ENCODE measurements around the gene GALNT17.

The GALNT17 gene

GRCh38 chr7:71457021-71457420, 325.1 kb downstream of the GALNT17 start:
- TF ChIP-seq CTCF (IDR thresholded peaks at IDR 0.05) = no peak

- no peak for TF ChIP-seq CTCF (IDR thresholded peaks at IDR 0.05)
Observed at GRCh38 chr7:71457846-71458590, 326.1 kb downstream of the GALNT17 start.

GRCh38 chr7:71459132-71459531, 327.2 kb downstream of the GALNT17 start:
- TF ChIP-seq CTCF (IDR thresholded peaks at IDR 0.05) = no peak

GRCh38 chr7:71461572-71461971, 329.6 kb downstream of the GALNT17 start:
- no peak for TF ChIP-seq CTCF (IDR thresholded peaks at IDR 0.05)

DNA sequence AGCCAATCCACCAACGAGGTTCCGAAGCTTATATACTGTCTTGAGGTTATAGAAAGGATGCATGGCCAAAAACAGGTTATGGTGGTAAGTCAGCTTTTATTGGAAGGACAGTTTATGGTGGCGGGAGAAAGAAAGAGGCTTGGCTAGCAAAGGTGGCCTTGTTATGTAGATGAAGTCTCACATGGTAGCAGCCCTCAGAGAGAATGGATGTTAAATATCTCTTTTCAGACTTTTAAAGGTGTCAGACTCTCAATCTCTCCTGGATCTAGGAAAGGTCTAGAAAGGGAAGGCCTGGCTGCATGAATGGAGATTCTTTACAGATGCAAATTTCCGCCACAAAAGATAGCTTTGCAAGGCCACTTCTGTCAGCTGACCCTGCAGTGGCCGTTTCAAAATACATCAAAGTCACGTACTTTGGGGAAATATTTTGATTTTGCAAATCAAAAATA, 333.8 kb downstream of the GALNT17 start:
- no peak for TF ChIP-seq CTCF (IDR thresholded peaks at IDR 0.05)

DNA sequence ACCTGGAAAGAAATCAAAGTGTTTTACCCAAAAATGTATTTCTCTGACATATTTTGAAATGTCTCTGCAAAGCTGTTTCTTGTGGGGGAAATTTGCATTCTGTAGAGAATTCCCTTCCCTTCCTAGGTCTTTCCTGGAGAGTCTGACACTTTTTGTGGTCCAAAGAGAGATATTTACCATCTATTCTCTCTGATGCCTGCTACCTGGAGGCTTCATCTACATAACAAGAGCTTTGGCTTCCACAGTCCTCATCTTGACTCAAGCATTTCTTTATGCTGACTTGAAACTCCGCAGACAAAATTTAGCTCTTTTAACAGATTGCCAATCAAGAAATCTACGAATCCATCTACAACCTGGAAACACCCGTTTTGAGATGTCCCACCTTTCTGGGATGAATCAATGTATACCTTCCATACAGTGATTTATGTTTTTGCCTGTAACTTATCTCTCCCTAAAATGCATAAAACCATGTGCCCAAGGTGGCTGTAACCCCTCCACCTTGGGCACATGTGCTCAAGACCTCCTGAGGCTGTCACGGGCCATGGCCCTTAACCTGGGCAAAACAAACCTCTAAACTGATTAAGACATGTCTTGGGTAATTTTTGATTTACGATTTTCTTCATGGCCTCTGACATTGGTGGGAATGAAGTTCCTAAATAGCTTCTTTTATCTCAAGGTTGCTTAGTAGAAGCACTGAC, 334.7 kb downstream of the GALNT17 start:
- no peak for TF ChIP-seq CTCF (IDR thresholded peaks at IDR 0.05)

DNA sequence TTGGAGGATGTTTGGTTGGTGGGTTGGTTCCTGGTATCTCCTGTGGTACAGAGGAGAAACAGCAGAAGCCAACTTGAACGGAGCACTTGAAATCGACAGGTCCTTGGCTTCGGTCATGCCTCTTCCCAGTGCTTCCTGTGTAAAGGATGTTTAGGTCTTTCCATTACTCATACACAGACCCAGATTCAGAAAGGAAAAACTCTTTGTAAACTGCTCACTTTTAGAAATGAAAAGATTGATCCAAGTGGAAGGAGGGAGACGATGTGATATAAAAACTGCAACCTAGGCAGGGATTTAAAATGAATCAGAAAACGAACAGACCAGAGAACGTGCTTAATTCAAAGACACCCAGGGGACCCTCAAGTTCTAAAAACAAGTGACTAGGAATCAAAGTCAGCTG, 338.4 kb downstream of the GALNT17 start:
- TF ChIP-seq CTCF (IDR thresholded peaks at IDR 0.05) = no peak
